ENCODE measurements around the gene GPR63.
A peak's percentile ranks its signal among the peaks of the same experiment; 100 is the strongest.
"Not testable (repeated sequence)": the region's sequence is repeated elsewhere in the genome, so short reads cannot be mapped to it uniquely, and the experiment has no call there.

The GPR63 gene, protein sequence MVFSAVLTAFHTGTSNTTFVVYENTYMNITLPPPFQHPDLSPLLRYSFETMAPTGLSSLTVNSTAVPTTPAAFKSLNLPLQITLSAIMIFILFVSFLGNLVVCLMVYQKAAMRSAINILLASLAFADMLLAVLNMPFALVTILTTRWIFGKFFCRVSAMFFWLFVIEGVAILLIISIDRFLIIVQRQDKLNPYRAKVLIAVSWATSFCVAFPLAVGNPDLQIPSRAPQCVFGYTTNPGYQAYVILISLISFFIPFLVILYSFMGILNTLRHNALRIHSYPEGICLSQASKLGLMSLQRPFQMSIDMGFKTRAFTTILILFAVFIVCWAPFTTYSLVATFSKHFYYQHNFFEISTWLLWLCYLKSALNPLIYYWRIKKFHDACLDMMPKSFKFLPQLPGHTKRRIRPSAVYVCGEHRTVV

DNA sequence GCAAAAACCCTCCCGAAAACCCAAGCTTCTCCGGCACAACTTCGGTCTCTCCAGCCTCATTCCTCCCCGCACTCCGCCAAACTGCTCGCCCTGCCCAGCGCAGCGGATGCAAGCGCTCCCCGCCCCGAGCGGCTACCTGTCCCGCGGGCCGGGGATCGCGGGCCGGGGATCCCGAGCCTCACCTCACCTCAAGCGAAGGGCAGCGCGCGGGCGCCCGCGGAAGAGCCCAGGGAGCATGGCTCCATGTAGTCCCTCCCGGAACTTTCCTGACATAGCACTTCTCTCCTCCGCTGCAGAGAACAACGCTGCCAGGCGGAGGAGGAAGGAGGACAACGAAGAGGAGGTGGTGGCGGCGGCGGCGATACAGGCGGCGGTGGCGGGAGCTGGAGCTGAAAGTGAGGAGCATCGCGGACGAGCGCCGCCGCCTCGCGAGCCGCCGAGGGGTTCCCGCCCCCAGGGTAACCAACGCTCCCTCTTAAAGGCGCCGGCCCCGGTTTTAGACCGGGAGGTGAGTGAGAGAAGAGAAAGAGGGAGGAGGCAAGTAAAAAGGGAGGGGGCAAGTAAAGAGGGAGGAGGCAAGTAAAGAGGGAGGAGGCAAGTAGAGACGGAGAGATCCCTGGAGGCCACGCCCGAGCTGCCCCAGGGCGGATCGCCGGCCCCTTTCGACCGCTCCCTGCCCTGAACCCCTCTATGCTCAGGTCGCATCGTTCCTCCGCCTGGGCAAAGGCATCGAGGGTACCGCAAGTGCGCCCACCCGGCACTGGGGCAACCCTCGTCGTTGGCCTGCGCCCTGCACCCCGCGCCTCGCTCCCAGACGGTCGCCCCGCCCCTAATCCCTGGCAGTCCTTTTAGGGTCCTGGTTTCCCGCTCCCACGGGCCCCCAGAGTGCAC is at the start of gene GPR63:
Gene GPR63, minus strand, starts transcription at position 397 of the 891 bp plus-strand sequence. CDS start 37,746 bp downstream, outside the sequence.
- peak; percentile 45 for DNase-seq (ENCODE audit: low read depth)

DNA sequence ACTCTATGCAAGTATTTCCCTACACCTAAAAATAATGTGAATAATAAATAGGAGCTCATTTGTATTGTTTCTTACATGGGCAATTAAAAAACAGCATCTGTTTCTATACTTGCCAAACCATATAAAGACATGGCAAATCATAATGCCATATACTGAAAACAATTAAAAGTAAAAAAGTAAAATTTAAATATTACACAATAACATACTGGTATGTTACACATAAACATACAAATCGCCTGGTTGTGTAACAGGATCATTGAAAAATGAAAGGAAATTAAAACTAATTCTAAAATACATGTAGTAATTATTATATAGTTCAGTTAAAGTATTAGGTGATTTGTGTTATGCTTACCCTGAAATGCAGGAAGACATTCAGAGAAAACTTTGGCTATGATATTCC is 49.2 kb upstream of the GPR63 start:
- no peak for DNase-seq (ENCODE audit: low read depth)

DNA sequence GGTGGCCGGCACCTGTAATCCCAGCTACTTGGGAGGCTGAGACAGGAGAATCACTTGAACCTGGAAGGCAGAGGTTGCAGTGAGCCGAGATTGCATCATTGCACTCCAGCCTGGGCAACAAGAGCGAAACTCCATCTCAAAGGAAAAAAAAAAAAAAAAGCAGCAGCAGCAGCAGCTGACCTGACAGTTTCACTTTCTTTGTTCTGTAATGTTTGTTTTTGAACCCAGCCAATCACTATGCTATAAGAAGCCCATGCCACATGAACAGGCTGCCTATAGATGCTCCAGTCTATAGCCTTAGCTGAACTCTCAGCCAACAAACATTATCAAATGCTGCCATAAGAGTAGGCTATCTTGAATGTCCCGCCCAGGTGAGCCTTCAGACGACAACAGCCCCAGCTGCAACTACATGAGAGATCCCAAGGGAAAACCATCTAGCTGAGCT is 47.9 kb upstream of the GPR63 start:
- DNase-seq (ENCODE audit: low read depth) = not testable (repeated sequence)

DNA sequence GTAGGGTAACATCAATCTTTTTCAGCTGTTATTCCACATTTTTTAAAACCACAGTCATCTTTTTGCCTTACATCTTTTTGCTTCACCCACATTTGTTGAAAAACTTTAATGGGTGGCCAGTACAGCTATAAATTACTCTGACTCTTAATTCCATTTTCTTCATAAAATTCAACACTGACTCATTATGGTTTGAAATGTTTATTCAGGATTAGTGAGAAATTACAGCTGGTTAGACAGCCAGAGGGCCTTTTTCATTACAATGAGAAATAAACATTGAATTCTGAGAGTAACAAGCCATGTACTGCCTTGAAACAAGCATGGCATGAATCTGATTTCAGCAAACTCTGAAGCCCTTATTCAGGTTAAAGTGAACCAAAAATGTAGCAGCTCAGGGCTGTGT is 40.9 kb upstream of the GPR63 start:
- no peak for DNase-seq (ENCODE audit: low read depth)

DNA sequence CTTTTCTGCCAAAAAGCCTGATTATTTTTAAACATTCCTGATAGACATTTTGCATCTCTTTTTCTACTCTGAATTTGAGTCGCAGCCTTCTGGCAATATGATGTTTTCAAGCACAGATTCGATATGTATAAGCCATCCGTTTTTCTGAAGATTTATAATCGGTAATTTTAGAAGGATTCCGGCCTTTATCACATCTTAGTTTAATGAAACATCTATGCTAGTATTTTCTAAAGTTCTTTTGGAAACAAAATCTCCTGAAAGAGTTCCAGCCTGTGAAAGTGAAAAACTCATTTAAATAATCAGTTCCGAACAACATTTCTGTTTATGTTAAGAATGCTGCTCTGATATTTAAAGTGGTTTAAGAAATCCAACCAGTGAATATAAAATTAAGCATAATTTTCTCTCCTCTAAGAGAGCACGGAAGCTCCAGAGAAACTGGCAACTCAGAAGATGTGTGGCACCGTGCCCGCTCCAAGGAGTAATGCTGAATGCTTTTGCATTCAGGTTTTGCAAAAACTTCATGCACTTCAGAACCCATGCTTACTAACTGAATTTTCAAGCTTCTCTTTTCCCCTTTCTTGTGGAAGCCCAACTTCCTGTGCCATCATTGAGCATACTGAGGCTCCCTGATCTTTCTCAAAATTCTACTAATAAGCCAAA is 39.7 kb upstream of the GPR63 start:
- no peak for DNase-seq (ENCODE audit: low read depth)

DNA sequence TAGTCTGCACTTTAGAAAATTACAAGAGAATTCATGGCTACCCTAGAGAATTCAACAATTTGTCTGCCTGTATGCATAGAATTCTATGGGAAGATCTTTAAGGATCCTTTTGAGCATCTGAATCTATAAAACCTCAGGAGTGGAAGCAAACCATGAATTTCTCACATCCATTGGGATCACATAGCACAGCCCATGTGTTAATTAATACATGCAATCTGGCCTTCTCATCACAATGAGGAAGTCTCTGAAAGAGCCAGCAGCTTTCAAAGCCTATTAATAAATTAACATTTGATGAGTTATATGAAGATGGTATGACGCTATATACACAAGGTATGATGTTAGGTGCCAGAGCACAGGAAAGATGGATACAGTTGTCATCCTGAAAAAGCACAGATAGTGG is 35.7 kb upstream of the GPR63 start:
- DNase-seq (ENCODE audit: low read depth) = no peak

DNA sequence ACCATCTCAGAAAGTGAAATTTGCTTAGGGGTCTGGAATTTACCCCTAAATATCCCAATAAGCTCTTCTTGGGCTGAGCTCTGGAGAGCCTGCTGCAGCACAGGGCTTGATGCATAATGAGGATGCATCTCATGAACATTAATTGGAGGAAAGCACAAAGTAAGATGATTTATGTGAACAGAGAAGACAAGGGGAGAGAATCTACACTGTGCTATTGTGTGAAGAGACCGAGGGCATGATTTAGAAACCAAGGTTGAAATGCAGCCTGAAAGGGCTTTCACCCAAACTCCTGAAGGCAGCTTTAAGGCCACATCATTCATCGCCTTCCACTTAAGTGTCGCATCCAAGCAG is 27.8 kb upstream of the GPR63 start:
- DNase-seq (ENCODE audit: low read depth) = no peak

DNA sequence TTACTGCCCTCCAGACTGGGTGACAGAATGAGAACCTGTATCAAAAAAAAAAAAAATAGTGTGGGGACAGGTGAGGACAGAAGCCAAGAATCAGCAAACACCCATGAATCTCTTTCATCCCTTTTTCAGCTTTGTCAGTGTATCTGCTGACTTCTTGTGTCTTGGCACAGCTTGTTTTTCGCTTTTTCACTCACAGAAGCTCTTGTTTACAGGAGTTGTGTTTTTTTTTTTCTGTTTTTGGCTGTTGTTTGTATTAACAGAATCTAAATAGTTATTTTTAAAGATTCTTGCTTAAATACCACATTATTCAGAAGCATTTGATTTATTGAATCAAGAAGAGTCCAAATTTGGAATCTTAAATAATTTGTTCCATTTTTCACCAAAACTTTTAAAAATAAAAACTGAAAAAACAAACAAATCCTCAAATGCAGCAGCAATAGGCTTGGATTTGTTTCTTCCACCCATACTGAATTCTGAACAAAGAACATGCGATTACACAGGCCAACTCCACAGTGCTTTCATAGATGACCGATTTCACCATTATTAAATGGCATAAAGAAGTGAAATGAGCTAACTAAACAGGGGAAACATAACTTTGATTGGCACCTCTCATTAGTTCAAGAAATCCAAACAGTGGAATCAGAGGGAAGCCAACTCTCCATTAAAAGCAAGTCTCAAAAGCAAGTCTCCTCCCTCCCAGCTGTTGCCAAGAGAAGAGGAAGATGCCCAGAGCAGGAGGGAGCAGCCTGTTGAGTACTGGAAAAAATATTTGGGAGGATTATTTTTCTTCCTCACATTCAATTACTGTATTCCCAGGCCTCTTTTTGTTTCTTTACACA is 27.2 kb upstream of the GPR63 start:
- DNase-seq (ENCODE audit: low read depth) = no peak

DNA sequence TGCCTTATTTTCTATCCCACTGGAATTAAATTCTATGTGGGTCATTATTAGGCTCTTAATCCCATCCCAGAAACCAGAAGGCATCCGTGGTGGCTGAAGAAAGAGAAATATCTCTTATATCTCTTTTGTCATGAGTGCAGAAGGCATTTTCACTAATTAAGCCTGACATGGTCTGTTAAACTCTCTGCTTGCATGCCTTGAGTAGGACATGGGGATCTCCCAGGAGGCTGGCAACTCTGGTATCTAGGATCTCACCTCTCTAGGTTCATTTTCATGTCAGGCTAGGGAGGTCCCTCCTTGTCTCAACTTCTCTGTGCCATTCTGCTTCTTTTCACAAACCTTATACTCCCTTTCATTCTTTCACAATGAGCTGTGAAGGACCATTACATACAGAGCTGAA is 25.3 kb upstream of the GPR63 start:
- DNase-seq (ENCODE audit: low read depth) = no peak

DNA sequence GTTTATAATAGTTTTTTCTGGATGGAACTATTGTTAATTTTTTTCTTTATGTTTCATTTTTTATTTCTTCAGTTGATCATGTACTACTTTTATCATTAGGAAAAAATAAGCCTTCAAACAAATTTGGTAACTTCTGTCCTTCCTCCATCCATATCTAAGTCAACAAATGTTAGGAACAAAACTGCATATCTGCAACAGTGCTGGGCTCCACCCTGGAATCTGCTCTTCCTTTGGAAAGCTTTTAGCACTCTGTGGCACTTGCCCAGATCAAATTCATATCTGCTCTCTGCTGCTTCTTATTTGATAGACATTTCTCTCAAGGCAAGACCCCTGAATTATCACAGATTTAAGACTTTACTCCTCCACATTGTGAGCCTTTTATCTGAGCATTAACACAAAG is 24.3 kb upstream of the GPR63 start:
- DNase-seq (ENCODE audit: low read depth) = no peak

DNA sequence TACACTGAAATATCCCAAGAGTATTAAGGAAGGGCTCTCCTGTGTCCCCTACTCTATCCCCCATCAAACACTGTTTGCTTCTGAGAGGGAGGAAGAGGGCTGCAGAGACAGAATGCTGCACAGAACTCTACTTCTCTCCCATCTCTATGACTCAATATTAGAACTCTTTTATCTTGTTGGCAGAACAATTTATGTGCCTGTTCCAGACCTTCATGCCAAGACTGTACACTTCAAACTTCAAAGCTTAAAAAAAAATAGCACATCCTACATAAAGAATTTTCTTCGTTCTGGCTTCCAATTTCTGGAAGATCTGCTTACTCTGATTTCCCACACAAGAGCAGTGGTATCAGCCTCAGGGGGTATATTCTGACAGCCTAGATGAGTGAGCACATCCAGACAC is 19.6 kb upstream of the GPR63 start:
- no peak for DNase-seq (ENCODE audit: low read depth)

DNA sequence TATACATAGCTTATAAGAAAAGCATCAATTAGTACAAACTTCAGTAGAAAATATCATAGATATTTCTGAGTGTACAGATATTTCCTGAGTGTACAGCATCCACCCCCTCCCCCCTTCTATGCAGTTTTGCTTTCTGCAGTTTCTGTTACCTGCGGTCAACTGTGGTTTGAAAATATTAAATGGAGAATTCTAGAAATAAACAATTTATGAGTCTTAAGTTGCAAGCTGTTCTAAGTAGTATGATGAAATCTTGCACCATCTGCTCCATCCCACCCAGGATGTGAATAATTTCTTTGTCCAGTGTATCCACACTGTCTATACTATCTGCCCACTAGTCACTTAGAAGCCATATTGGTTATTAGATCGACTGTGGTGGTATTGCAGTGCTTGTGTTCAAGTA is 15.8 kb upstream of the GPR63 start:
- no peak for DNase-seq (ENCODE audit: low read depth)

DNA sequence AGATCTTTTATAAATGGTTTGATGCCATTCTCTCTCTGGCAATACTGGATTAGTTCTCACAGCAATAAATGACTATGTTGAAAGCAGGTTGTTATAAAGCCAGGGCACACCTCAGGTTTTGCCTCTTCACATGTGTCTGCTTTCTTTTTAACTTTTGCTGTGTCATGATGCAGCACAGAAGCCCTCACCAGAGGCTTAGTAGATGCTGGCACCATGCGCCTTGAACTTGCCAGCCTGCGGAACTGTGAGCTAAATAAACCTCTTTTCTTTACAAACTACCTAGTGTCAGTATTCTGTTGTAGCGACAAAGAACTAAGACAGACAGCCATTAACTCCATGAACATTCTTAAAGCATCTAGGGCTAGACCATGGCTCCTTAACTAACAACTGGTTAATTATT is 15.3 kb upstream of the GPR63 start:
- no peak for DNase-seq (ENCODE audit: low read depth)

DNA sequence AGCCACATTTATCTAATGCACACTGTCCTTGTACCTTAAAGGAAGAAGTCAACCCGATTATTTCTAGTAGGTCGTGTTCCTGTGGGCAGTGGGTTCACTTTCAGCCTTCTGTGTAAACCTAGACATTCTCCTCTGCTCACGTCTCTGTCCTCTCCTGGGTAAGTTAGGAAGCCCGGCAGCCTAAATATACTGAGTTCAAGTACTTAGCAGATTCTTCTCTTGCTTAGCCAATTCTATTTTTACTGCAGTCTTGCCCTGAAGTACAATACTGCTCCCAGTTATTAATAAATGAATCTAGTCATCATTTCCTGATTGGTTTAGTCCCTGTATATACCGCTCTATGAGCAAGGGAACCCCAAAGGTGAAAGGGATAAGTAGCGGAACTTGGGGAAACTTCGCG is 14.6 kb upstream of the GPR63 start:
- DNase-seq (ENCODE audit: low read depth) = no peak

DNA sequence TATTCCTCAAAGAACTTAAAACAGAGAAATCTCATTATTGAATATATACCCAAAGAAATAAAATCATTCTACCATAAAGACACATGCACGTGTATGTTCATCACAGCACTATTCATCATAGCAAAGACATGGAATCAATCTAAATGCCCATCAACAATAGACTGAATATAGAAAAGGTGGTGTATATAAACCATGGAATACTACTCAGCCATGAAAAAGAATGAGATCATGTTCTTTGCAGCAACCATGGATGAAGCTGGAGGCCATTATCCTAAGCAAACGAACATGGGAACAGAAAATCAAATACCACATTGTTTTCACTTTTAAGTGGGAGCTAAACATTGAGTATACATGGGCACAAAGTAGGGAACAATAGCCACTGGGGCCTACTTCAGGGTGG is 12.3 kb upstream of the GPR63 start:
- DNase-seq (ENCODE audit: low read depth) = no peak

DNA sequence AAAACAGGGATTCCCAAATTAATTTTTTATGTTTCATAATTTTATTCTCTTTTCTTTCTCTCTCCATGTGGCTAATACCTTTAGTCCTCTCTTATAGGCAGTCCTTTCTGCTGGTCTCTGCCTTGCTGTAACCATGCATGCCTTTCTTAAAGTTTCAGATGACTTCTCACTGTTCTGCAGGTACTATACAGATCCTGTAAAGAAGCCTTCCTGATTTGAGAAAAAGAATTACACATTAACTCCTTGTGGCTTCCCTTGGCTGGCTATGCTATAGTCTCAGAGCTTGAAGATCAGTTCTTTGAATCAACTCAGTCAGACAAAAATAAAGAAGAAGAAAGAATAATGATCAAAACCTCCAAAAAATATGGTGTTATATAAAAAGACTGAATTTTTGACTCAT is 7.3 kb upstream of the GPR63 start:
- no peak for DNase-seq (ENCODE audit: low read depth)

DNA sequence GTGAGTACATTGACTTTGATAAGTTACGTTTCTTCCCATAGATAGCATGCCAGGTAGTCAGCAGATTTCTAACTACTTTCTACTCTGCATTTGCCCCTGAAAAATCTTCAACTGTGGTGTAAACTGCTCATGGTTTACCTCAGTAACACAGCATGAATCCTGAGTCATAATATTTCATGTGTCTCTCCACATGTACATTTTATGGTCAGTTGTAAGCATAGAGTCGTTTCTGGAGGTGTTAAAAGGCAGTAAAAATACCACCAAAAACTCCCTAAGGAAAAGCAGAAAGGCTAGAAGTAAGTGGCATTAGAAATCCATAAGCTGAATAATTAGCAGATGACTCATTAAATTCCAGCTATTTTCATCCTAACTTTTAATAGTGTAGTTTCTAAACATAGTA is 4.1 kb upstream of the GPR63 start:
- no peak for DNase-seq (ENCODE audit: low read depth)

DNA sequence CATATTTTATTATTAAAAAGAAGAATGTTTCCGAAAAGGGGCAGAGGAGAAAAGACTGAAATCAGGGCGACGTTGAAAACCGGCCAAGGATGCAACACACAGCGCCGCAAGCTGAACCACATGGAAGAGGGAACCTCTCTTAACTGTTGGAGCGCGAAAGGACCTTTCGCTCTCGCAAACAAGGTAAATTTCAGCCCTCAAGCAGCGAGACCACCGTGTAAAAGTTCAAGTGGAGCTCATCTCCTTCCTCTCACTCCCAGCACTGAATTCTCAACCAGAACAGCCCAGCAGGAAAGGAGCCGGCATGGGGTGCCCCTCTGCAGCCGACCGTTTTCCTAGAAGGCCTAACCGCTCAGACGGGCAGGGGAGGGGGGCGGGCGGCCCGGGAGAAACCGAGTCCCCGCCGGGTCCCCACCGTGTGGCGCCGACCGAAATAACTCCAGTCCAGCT is 621 bp downstream of the GPR63 start:
- DNase-seq (ENCODE audit: low read depth) = no peak

DNA sequence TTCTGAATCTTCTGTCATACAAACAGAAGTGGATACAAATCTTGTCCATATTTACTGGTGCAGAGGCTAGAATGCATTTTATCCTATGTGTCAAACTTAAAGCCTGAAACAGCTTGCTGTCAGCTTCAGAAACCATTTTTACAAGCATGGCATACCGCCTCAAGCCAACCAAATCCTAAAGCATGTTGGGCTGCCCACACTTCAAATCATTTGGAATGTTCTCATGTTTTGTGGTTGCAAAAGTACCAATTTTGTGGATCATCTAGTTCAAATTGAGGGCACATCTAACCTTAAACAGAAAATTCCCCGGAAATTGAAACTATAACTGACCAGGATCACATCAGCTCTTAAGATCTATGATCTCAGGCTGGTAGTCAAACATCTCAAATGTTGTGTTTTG is 3.2 kb downstream of the GPR63 start:
- DNase-seq (ENCODE audit: low read depth) = no peak

DNA sequence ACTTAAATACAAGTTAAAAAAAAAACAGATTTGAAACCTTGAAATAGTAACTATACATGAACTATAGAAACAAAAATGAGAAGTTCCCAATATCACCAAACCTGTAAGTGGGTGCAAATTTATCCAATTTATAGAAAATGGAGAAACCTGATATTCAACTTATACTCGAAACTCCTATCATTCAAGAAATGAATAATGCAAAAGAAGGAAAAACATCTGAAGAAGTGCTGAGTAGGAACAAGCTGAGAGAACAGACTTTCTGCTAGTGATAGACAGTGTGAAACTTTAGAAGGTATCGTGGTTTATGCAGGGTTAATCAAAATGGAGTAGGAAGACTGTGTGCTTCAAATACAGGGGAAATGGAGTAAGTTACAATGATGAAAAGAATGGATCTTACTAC is 4.5 kb downstream of the GPR63 start:
- DNase-seq (ENCODE audit: low read depth) = no peak

DNA sequence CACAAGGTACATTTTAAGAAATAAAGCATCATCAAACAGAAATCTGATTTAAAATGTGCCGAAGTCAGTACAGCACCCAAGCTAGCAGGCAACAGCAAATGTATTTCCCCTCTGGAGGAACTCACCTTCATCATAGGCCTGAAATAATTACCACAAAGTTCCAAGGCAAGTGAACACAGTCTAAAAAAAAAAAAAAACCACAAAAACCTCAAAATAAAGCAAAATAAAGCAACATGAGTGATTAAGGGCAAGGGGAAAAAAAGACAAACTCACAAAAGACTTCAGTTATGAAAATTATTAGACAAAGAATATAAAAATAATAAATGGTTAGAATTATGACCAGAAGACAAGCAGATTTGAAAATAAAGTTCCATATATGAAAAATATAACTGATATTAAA is 10.4 kb downstream of the GPR63 start:
- DNase-seq (ENCODE audit: low read depth) = no peak

DNA sequence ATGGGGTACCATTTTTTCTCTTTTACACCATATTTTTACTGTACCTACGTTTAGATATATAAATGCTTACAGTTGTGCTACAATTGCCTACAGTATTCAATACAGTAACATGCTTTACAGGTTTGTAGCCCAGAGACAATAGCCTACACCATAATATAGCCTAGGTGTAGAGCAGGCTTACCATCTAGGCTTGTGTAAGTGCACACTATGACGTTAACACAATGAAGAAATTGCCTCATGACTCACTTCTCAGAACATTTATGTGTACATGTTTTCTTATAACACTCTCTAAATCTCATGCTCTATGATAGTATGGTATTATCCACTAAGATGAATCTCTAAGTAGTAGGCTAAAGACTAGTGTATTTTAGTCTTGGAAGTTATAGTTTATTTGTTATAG is 13.5 kb downstream of the GPR63 start:
- DNase-seq (ENCODE audit: low read depth) = no peak

Data from non-pigmented ciliary epithelial cell (primary cell).